GM18858 (cell line): Measurements from ENCODE around the gene GHRL.

Experiments
- ATAC-seq: cut with Tn5 transposase; IDR thresholded peaks from one replicate; pipeline ENCODE4 v1.9.1; 2021; ENCODE audit not compliant: unreplicated experiment

The GHRL gene, protein sequence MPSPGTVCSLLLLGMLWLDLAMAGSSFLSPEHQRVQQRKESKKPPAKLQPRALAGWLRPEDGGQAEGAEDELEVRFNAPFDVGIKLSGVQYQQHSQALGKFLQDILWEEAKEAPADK

GRCh38 chr3:10292505-10293419 is at the start of gene GHRL:
Gene GHRL, minus strand, starts transcription at chr3:10292947. Its CDS starts 2,767 bp downstream, at chr3:10290180.
- ATAC-seq = peak; percentile 73

DNA sequence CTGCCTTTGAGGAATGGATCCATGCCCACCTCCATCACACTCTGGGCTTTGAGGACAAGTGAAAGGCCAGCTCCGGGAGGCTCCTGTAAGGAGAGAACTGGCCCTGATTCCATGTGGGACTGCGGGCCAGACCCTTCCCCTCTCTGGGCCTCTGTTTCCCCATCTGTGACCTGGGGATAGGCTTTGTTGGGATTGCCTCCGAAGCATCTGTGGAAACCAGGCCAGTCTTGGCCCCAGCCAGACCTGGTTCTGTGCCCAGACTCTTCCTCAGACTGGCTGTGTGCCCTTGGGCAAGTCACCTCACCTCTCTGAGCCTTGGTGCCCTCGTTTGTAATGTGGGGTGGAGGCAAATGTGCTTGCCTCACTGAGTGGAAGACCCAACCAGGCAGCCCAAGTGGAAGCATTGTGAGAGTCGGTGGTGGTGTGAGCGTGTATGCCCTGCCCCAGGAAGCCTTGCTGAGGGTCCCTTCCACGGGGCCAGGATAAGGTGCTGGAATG is 49.2 kb upstream of the GHRL start:
- no peak for ATAC-seq

DNA sequence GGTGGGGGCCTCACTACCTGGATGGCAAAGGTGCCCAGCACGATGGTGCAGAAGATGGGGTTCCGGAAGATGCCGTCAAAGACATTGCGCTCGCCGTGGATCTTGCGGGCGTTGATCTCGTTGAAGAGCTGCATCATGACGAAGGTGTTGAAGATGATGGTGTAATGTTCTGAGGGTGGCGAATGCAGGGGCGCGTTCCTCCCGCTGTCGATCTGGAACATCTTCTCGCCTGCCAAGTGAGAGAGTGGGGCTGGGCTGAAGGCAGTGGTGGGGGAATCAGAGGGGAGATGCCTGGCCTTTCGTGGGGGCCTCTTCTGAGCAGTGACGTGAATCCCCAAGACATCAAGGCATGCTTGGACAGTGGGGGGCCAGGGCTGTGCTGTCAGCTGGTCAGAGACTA is 47.7 kb upstream of the GHRL start:
- ATAC-seq = no peak

DNA sequence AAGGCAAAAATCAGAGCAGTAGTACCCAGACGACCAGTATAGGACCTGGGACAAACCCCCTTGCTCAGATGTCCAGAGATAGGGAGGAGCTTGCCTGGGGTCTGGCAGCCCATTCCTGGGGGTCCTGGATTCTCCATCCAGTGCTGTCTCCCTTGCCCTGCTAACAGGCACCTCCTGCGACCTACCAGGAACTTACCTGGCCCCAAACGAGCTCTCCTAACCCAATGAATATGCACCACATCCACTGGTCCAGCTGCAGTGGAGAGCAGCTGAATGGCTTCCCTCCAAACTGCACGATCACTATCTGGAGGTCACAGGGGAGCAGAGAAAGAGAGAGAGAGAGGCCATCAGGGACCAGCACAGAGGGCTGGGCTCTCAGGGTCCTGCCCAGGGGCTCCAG is 47.3 kb upstream of the GHRL start:
- ATAC-seq = no peak

DNA sequence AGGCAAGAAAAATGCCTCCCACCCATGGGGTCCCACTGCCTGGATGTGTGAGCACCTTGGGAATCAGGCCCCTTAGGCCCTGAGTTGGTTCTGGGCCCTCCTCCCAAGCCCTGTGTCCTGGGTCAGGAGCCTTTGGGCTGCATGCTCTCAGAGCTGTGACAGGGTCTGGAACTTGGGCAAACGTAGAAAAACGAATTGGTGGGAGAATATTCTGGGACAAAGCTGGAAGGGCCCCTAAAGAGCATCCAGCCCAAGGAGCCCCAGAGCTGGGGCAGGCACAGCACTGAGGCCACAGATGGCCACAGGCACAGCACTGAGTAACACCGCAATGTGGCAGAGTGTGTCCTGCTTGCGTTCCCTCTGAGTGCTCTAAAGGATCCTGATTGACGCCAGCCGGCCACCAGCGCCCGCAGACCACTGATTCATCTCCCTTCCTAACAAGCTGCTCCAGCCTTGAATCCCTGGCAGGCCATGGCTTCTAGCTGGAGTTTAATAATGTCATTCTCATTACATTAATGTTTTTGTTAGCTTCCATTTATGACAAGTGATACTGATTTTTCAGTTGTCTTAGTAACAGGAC is 46.7 kb upstream of the GHRL start:
- no peak for ATAC-seq

DNA sequence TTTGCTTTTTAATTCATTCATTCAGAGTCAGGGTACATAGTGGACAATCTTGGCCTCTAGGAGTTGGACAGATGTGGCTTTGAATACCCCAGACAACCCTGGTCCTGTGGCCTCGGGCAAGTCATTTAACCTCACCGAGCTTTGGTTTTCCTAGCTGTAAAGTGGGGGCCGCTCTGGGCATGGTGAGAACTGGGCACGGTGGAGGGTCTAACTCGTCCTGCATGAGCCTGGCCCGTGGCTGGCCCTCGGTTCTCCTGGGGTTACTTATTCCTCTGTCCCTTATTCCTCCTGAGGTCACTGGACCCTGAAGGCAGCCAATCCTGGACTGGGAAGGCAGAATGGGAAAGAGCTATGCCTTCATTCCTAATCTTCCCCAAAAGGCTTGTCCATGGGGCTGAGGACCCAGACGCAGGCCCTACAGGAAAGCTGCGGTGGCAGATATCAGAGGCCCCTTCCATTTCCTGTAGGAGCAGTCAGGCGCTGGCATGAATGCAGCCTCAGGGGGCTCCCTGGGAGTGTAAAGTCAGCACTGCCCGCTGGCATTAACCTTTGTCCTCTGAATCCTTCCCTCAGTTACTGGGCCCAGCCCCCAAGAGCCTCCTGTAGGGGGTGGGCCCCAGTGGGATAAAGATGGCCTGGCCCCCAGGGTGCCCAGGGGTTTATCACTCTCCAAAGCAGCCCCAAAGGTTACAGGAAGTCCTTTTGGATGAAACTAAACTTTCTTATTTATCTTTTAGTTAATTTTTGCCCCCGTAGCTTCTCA is 46.0 kb upstream of the GHRL start:
- no peak for ATAC-seq

DNA sequence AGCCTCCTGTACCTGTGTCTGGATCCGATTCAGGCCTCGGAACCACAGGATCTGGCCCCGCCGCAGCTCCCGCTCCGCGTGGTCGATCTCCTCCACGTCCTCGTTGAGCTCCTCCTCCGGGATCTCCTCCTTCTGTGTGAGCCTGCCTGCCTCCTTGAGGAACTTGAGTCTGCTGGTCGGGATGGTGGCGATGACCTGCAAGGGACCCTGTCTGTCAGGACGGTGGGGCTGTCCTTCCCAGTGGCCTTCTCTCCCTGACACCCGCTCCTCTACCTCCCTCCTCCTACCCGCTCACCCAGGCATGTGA is 45.4 kb upstream of the GHRL start:
- ATAC-seq = no peak

GRCh38 chr3:10337323-10338163 is 44.8 kb upstream of the GHRL start:
- no peak for ATAC-seq

GRCh38 chr3:10336761-10337160 is 44.0 kb upstream of the GHRL start:
- ATAC-seq = no peak

DNA sequence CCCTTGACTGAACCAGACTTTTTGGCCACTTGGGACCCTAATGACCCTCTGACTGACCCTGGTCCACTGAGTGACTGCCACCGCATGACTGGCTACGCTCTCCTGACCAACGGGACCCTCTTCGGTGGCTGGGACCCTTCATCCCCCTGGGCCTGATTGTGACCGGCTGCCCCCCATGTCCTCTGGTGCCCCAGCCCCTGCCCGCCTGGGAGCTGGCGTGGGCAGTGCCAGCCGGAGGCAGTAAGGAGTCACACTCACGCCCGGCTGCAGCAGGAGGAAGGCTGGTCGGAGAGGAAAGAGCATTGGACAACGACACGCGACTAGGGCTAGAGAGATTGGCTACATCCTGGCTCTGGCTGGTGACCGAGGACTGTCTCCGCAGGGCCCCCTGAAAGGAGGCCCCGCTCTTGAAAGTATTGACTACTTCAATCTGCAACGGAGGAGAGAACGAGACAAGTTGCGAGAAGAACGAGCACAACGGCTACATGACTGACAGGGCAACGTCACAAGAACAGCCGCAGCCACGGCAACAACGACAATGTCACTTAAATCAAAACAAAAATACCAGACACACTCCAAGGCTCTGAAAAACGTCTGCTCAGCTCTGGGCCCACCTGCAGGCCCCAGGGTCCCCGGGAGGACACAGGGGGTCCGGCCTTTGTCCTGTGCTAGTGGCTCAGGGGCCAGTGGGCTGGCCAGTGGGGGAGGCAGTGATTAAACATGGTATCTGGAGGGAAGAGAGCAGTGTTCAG is 43.3 kb upstream of the GHRL start:
- no peak for ATAC-seq

- no peak for ATAC-seq
Measured at GRCh38 chr3:10335190-10335738, 42.5 kb upstream of the GHRL start.

GRCh38 chr3:10334459-10334858 is 41.7 kb upstream of the GHRL start:
- ATAC-seq = no peak

- no peak for ATAC-seq
Measured at GRCh38 chr3:10334042-10334441, 41.3 kb upstream of the GHRL start.

DNA sequence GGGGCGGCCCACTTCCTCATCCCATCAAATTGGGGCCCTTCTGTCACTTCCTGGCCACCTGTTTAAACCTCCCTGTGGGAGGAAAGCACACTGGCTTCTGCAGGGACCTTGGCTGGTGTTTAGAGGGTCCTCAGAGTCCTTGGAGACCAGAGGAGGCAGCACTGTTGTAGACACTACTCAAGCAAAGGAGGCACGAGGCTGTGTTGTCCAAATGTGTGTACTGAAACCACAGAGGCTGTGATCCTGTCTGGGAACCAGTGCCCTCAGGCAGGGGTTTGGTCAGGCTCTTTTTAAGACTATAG is 40.6 kb upstream of the GHRL start:
- no peak for ATAC-seq

- ATAC-seq = no peak
Measured at GRCh38 chr3:10332481-10333348, 40.0 kb upstream of the GHRL start.

DNA sequence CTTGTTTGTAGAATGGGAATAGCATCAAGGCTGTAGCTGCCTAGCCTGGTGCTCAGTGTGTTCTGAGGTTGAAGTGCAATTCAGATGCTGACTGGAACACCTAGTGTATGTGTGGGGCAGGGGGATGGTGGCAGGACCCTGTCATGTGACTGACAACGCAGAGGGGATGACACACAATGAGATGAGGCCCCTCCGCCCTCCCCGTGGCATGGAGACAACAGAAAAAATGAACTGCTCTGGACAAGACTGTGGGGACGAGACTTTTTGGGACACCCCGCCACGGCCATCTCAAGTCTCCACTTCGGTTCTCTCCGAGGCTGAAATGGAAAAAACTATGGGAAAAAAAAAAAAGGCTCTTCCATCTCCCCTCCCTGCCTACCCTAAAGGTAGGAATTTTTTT is 38.6 kb upstream of the GHRL start:
- no peak for ATAC-seq

DNA sequence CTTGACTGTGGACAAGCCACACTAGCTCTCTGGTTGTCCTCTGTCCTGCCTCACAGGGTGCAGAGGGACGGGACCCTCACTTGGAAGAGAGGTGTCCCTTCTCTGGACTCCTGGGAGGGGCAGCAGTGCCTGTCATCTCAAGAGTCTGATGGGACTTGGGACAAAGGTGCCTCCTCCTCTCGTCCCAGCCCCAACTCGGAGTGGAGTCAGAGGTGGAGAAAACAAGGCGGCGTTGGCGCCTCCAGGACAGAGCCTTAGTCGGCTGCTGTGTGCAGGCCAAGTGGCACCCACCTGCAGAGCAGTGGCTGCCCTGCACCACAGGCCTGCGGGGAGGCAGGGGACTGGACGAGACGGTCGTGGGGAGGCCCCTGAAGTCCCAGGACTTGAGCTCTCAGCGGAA is 37.6 kb upstream of the GHRL start:
- no peak for ATAC-seq

GRCh38 chr3:10329495-10330015 is 36.8 kb upstream of the GHRL start:
- ATAC-seq = no peak
